GM19438 (cell line): ENCODE measurements around the gene CAPN13.

ENCODE experiments used
- ATAC-seq: cut with Tn5 transposase; IDR thresholded peaks from one replicate; pipeline ENCODE4 v1.9.1; 2021; ENCODE audit warnings: low read depth; ENCODE audit not compliant: unreplicated experiment

CAPN13 gene

DNA sequence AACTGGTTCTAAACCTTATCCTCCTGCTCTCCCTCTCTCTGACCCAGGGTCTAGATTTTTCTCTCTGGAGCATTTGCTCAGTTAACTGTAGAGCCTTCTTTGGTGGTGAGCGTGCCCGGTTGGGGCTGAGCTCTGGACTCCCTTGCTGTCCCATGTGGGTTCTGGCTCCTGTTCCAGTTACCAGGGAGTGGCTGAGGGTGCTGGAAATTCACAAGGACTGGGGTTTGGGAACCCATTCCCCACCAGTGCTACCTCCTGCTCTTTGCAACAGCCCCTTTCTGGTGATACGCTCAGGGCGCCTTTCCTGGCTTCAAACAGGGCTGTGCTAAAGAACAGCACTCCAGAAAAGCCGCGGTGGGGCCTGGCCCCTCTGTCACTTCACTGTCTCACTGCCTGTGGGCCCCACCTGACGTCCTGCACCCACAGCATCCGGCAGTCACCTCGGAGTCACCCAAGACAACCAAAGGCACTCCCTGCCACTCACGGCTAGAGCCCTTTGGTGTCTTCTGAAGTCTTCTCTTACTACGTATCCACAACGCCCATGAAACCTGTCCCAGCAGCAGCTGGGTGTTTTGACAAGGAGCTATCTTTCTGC is 41.3 kb downstream of the CAPN13 start:
- no peak for ATAC-seq

DNA sequence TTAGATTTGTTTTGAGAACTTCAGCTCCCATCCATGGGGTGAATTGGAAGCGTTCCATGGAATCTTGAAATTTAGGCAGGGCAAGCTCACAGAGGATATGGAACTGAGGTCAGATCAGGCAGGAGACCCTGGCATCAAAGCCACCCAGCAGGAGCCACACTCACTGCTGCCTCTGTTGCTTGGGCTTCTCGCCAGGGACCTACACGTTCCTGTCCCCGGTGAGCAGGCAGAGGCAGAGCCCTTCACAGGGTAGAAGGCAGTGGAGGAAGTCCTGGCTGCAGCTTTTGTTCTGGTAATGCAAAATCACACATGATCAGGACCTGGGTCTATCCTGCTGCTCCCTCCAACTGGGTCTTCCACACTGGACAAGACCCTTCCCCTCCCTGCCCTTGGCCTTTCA is 42.1 kb downstream of the CAPN13 start:
- ATAC-seq = no peak

DNA sequence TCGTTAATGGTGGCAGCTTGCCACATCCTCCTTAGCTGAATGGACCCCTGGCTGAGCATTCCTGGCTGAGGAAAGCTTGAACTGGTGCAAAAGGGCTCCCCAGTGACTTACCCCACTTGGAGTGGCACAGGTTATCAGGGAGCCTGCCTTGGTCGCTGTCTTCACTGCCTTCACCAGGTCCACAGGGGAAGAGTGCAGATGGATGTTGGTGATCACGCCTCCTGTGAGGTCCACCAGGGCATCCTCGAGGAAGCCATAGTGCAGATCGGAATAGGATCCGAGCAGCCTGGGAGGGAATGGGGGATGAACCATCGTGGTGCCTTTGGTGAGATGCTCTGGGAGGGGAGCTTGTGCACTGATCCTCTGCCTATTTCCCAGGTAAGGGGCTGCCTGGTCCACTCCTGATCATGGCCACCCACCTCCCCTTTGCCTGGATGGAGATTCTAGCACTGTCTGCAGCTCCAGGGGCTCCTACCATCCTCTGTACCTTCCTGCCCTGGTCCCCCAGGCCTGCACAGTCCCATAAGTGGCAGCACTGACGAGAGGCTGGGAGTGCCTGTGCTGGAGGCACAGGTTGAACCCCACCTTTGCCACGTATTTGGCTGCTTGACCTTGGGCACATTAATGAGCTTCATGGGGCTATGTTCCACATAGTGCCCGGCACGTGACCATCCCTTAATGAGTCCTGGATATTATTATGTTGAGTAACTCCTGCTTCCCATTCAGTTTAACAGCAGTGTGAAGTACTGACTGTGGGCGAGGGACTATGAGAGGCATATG is 43.0 kb downstream of the CAPN13 start:
- no peak for ATAC-seq

DNA sequence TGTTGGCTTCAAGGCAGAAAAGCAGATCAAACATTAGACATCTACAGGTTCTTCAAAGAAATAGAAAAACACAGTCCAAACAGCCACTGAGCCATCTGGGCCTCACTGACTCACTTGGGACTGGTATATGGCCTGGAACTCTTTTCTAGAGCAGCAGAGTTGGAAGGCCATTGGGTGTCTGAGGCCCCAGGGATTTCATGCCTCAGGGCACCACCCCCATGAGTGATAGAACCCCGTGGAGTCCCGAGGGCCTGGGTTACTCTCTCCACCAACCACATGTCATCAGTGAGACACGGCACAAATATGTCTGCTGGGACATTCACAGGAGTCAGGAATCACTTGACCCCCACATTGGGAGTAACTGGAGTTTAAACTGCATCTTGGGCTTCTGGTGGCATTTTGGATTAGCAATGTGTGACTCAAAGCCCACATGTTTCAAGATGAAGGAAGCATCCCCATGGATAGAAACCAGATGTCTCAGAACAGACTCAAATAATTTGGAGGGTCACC is 44.0 kb downstream of the CAPN13 start:
- no peak for ATAC-seq

DNA sequence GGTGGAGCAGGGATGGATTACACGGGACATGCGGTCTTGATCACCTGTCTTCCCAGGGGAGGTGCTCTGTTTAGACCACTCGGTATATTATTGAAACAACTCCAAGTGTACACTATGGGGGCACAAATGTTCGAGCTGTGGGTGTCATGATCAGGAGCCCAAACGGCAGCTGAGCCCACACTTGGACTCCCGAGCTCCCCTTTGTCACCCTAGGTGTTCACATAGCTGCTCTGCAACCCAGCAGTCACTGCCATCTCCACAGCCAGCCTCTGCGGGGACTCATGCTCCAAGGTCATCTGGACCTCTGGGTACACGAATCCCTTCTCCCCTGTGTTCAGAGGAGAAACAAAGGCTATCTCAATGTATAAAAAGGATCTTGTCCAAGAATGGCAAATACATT is 46.0 kb downstream of the CAPN13 start:
- ATAC-seq = no peak

DNA sequence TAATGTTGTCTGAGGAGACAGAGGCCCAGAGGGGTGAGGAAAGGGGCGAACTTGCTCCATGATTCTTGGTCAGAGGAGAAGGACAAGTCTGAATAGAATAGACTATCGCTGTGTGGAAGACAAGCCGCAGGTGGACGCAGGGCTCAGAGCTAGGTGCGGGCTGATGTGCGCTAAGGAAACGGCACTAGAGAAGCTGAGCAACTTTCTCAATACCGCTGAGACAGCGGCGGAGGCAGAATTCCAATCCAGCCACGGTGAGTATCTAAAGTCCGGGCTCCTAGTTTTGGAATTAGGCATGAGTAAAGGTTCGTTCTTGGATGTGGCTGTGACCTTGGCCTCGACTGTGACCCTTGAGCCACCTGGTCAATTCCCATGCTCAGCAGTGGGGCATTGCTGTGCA is 47.8 kb downstream of the CAPN13 start:
- no peak for ATAC-seq

DNA sequence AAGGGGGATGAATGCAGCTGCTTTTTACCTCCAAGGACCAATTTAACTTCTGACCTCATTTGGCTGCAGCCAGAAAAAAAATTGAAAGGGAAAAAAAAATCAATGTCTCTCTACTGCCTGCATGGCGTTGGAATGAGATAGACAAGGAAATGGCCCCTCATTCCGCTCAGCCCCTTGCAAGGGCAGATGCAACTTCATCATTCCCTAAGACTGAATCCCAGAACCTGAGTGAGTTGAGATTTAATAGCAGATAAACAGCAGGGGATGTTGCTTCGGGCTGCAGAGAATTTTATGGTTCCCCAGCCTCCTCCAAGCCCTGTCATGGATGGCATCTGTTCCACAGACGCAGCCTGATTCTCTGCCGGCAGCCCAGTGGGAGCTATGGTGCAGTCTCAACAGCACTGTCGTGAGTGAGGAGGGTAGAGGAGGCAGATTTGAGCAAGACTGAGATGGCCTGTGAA is 49.0 kb downstream of the CAPN13 start:
- no peak for ATAC-seq

DNA sequence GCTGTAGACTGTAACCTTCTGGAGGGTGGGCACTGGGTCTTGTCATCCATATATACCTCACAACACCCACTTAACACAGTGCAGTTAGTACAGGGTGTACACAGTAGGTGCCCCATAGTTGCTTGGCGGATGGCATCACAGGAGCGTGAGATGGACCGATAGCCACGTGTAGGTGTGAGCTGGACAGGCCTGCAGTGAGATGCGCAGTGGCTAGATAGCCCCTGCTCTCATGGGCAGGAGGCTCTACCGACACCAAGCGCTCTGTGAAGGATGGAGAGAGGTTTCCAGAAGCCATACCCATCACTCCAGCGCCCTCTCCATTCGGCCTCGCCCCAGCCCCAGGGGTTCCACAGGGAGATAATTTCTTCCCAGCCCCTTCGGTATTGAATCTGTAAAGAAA is 49.5 kb downstream of the CAPN13 start:
- ATAC-seq = no peak

DNA sequence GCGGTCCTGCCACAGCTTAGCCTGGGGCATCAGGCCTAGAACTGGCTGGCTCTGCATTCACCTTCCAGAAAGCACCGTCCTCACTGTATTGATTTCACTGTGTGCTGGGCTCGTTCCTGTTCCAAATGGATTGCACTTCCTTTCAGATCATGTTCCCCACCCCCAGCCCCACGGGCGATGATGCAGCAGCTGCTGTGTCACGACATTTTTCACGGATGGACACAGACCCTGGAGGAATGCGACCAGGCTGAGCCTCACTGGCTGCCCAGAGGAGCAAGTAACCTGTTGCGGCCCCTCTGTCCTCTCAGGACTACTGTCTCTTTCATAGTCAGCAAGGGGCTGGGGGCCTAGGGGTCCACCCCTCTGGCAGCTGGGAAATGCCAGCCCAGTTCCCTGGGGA is 50.3 kb downstream of the CAPN13 start:
- no peak for ATAC-seq

DNA sequence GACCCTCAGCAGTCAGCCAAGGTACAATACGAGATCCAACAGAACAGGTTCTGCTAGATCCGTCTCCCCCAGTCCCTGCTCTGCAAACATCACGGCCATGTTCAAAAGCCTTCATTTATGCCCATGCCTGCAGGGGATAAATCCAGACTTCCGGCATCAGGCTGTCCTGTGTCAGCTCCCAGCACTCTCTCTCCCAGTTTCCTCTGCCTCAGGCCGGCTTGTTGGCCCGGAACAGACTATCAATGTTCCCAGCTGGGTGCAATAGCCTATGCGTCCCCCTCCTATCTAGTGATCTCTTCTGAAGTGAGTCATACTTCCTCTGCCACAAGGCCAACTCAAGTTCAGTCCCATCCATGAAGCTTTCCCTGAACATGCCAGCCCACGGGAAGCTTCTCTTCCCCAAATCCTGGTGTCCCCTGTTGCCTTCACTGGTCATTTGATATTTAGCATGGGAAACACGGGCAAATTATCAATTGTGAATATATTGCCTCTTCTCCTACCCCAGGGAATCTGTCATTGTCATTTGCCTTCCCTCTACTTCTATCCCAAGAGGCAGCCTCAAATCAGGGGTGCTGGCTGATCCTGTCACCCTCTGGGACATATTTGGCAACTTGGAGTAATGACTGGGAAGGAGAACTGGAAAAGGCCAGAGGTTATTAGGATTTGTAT is 51.1 kb downstream of the CAPN13 start:
- no peak for ATAC-seq

DNA sequence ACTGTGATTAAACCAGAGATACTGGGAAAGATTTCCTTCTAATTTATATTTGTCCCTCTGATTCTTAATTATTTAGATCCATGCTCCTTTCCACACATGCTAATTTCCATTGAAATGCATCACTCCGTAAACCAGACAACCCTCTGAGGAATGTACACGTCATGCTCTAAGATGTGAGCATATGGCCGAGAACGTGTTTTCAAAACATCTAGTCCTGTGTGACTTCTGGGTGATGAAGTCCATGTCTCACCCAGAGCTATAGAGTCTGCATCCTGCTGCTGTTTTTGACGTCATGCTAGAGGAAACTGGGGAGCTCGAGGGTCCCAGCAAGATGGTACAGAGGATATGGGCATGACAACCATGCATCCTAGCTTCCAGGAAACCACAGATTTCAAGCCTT is 53.6 kb downstream of the CAPN13 start:
- ATAC-seq = no peak

DNA sequence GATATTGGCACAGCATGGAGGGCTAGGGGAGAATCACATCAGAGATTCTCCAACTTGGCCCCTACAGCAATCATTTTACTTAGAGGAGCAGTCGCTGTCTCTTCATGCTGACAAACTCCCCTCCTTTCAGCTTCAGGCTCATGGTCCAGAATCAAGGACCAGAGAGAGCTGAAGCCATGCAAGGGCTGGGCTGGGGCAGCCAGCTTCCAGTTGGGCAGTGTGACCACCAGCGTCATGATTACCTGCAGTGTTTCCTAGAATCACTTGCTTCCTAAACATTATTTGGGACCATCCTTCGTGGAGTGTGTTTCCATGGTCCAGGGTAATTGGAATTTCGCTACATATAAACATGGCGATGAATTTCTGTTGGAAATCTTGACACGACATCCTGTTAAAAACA is 54.4 kb downstream of the CAPN13 start:
- no peak for ATAC-seq

DNA sequence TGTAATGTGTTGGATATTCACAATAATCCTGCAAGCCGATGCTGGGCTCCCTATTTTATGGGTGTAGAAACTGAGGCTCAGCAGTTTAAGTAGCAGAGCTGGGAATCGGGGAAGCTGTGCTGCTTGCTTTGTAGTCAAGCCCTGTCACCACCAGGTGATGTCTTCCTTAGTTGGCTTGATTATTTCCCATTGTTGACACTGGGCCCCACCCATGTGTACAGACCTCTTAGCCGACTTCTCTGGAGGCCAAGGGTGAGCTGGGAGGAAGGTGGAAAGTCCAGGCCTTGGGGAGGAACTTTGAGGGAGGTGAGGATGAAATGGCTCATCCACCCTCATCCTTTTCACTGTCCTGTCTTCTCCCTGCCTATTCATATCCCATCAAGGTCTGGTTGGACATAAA is 60.0 kb downstream of the CAPN13 start:
- ATAC-seq = no peak

DNA sequence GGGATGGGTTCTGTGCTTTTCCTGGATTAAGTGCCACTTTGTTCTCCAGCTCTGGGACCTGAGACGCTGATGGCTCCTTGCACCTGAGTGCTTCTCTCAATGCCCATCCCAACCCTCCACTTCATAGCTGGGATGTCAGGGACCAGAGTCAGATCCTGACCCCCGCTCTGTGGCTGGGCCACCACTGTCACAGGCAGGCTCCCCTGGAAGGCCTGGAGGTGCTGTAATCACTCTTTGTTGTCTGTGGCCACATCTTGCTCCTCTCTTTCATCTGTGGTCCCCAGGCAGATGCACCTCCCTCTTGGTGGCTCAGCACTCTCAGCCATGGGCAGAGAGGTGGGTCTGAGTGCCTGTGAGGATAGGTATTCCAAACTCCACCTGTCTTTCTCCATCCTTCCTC is 62.4 kb downstream of the CAPN13 start:
- no peak for ATAC-seq

DNA sequence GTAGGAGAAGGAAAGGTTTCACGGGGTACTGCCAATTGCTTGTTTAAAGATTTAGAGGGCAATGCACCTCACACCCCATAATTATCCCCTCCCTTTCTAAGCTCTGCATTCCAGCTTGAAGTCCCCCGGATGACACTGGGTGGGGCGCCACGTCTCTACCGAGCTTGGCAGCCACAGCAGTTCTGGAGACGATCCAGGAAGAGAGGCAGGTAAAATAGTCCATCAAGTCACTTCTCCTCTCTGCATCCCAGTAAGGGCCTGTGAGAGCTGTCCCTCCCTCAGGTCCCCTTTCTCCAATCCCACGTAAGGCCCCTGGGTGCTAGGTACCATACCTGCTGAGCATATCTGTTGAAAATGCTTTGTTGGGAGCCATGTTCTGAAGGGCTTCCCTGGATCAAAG is 65.7 kb downstream of the CAPN13 start:
- no peak for ATAC-seq

DNA sequence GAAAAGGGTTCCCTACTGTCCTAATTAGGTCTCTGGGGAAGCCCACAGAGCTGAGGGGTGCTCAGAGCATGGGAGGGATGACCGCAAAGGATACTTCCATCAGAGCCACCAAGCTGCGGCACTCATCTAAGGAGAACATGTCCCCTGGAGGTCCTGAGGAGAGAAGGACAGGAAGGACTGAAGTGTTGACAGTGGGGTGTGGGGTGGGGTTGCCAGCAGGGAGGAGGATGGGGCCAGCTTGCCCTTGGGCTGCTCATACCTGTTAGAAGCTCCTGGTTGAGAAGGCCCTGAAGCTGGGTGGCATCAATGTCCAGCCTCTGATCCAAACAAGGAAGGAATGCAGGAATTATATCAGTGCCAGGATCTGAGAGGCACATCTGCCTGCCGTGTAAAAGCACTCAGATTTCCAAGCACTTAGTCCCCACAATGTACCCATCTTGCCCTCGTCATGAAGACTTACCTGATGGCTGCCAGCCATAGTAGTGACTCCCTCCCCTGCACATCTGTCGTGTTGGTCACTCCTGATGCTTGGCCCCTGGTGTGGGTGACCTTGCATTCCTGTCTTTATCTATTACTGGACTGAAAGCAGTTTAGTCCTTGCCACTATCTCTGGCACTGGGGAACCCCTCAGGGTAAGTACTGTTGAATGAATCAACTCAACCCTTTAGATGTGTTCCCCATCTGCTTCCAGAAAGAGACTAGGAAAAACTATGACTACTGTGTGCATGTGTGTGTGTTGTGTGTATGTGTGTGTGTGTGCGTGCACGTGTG is 68.9 kb downstream of the CAPN13 start:
- ATAC-seq = no peak

DNA sequence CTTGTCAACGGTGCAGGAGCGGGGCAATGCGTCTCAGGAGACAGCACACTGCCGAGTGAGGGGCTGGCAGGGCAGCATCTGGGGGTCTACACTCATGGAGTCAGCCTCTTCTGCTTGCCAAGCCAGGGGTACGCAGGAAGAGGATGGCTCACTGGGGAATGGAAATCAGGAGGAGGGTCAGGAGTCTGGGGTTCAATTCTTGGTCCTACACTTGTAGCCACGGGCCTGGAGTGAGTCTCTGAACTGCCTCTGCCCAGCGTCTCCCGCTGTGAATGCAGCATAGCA is 70.0 kb downstream of the CAPN13 start:
- no peak for ATAC-seq

DNA sequence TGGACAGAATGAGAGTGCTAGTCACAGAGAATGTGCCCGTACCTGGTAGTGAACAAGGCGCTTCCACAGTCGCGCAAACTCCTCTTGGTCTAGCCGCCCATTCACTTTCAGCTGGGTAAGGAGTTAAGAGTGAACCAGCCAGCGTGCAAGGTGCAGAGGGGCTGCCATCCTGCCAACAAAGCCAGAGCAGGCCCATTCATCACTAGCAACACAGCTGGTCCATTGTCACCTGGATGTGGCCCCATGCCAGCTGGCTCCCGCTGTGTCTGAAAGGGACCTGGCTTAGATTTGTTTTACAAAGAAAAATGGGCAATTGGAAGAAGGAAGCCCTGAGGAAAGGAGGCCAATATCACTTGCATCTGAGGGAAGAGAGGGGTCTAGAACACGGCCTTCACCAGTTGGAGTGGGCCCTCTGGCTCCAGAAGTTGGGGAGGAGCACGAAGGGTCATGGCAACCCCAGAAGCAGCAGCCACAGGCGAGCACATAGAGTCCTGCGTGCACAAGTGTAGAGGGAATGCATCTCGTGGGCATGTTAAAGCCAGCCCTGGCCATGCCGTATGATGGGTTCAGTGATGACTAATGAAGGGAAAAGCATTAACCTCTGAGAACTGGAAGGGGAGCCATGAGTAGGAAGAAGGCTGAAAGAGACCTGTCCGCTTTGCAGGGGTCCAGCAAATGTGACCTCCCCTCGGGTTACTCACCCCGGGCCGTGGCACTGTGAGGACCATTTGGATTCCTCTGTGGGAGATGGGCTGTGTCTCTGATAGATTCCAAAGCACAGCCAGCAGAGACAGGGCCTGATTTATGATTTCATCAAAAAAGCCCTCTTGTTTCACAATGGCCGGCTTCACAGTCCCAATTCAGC is 70.6 kb downstream of the CAPN13 start:
- ATAC-seq = no peak

DNA sequence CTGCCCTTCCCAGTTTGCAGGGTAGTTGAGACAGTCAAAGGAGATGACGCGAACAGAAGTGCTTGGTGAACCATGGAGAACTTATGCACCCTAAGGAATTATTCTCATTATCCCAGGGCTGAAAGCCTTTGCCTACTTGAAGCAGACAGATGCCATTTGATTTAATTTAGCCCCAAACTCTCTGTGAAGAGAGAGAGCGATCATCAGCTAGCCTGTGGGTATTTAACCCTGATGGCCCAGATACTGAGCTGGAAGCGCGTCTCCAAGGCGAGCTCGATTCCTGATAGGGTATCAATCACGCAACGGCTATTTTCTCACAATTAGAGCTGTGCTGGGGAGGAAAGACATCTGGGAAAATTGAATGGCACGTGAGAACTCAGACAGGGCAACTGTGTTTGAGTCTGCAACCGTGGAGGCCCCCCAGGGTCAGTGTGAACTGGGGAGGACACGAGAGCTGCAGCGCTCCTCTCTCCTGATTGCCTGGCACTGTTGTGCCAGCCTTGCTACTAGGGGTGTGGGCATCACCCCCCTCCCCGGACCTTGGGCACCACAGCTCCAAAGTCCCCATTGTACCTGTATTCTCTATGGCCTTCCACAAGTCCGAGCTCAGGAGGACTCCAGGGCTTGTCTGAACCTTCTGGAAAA is 73.2 kb downstream of the CAPN13 start:
- ATAC-seq = no peak

DNA sequence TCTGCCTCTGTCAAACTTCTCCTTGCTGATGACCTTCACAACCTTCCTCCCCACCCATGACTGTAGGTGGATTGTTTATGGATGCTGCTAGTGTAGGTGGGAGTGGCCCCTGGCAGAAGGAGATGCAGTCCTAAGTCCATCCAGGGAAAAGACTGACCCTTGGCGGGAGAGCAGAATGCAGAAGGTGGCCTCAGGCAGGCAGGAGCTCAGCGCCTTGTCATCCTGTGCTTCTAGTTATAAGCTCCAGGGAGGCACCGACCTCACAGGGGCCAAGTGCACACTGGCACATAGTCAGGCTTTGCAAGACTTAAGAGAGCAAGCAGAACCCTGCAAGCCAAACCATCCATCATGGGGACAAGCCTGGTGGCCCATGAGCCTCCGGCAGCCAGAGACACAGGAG is 74.4 kb downstream of the CAPN13 start:
- ATAC-seq = no peak
